K562 (cell line): ENCODE results near the gene C1orf105. TPM values are rescaled to one million over a fixed set of nuclear protein-coding genes. Genes with fewer than 3 reads are reported as not detected.

Experiments
- SAFB ChIP-seq: fragments of 200-400 bp; formaldehyde crosslinking; IDR thresholded peaks from 2 replicates; pipeline ENCODE4 v1.6.1; 2017; ENCODE audit warnings: low read depth, low read length, borderline replicate concordance
- SIN3A ChIP-seq, 2 experiments: fragments of 150-350 bp in 1 of 2; IDR thresholded peaks; 2 replicates each; pipeline ENCODE4 v1.6.1; 2011 to 2016; ENCODE audit warnings: borderline replicate concordance in 2 of 2, low read depth in 2 of 2, low read length in 2 of 2, mild to moderate bottlenecking in 2 of 2, moderate library complexity in 2 of 2; ENCODE audit not compliant: control insufficient read depth in 1 of 2
- ZNF134 ChIP-seq: fragments of 250-450 bp; sonication (Bioruptor Pico); conservative IDR thresholded peaks from 2 replicates; pipeline ENCODE4 v1.4.0; 2020
- ZNF445 ChIP-seq: fragments of 250-450 bp; sonication (Bioruptor Pico); IDR thresholded peaks from 2 replicates; pipeline ENCODE4 v1.4.0; 2020; ENCODE audit warnings: low read depth, mild to moderate bottlenecking, moderate library complexity
- polyA plus RNA-seq, 8 experiments: library from polyadenylated mRNA; depleted of rRNA in 4 of 8; stranded (reverse) in 5 of 8; unstranded in 3 of 8; fragments of >200 nt; fragmentation: Nextera tagmentation in 2 of 8; fragmentation: Illumina TruSeq in 1 of 8; extraction: Ambion mirVana in 2 of 8; extraction: Trizol in 1 of 8; gene quantifications; 2 replicates each; pipeline versions ENCODE4 v1.2.1 to v1.2.3, GENCODE V29; 2011 to 2014; ENCODE audit warnings: inconsistent platforms in 1 of 8, missing spikeins in 1 of 8
- total RNA-seq, 7 experiments: library from RNA; depleted of rRNA in 6 of 7; stranded (reverse); fragments of >200 nt in 6 of 7; fragmentation: Illumina TruSeq in 2 of 7; extraction: Trizol in 2 of 7; gene quantifications; 2 replicates each; pipeline versions ENCODE4 v1.2.1 to v1.2.3, GENCODE V29; 2011 to 2021; ENCODE audit warnings: low replicate concordance in 1 of 7
- TF ChIP-seq, protein P1 (sequence below): fragments of 250-450 bp; sonication (Bioruptor Pico); IDR thresholded peaks from 2 replicates; pipeline ENCODE4 v1.4.0; 2020
- TF ChIP-seq, protein P2 (sequence below): sonication (generic); formaldehyde crosslinking; IDR thresholded peaks from 2 replicates; pipeline ENCODE4 v1.8.0; 2022; ENCODE audit warnings: mild to moderate bottlenecking, missing genetic modification reagents

Gene C1orf105
- total and polyA plus RNA-seq, 9 of the 15 experiments (the other 6 are each of a cell fraction or from before 2014, with no cell fraction given) = 0.08 TPM; not detected in 8

DNA sequence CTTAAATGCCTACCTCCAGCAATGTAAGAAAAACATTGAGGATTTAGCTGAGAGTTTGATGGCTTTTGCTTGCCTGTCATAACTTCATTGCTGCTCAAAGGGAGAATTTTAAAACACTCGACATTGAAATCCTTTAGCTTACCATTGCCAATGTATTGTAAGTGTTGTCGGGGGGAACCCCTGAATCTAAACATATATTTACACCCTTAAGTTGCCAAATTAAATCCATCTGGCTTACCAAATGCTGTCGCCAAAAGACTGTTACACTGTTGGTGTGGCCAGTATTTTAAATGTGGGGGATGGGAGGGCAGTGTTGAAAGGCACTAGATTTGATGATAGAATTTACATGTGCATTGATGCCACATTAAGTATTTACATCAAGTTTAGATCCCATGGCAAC is 24.9 kb upstream of the C1orf105 start (continued):
- TF ChIP-seq, protein P1, sequence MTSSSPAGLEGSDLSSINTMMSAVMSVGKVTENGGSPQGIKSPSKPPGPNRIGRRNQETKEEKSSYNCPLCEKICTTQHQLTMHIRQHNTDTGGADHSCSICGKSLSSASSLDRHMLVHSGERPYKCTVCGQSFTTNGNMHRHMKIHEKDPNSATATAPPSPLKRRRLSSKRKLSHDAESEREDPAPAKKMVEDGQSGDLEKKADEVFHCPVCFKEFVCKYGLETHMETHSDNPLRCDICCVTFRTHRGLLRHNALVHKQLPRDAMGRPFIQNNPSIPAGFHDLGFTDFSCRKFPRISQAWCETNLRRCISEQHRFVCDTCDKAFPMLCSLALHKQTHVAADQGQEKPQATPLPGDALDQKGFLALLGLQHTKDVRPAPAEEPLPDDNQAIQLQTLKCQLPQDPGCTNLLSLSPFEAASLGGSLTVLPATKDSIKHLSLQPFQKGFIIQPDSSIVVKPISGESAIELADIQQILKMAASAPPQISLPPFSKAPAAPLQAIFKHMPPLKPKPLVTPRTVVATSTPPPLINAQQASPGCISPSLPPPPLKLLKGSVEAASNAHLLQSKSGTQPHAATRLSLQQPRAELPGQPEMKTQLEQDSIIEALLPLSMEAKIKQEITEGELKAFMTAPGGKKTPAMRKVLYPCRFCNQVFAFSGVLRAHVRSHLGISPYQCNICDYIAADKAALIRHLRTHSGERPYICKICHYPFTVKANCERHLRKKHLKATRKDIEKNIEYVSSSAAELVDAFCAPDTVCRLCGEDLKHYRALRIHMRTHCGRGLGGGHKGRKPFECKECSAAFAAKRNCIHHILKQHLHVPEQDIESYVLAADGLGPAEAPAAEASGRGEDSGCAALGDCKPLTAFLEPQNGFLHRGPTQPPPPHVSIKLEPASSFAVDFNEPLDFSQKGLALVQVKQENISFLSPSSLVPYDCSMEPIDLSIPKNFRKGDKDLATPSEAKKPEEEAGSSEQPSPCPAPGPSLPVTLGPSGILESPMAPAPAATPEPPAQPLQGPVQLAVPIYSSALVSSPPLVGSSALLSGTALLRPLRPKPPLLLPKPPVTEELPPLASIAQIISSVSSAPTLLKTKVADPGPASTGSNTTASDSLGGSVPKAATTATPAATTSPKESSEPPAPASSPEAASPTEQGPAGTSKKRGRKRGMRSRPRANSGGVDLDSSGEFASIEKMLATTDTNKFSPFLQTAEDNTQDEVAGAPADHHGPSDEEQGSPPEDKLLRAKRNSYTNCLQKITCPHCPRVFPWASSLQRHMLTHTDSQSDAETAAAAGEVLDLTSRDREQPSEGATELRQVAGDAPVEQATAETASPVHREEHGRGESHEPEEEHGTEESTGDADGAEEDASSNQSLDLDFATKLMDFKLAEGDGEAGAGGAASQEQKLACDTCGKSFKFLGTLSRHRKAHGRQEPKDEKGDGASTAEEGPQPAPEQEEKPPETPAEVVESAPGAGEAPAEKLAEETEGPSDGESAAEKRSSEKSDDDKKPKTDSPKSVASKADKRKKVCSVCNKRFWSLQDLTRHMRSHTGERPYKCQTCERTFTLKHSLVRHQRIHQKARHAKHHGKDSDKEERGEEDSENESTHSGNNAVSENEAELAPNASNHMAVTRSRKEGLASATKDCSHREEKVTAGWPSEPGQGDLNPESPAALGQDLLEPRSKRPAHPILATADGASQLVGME (CRISPR knock-in tag) = no peak
- TF ChIP-seq SIN3A (IDR thresholded peaks at IDR 0.05; ENCODE audit: borderline replicate concordance in 2 of 2, control insufficient read depth in 1 of 2, low read depth in 2 of 2, low read length in 2 of 2) (no peak), ZNF134 (CRISPR knock-in tag) (no peak), SAFB (no peak), ZNF445 (CRISPR knock-in tag) (no peak)
- TF ChIP-seq, protein P2, sequence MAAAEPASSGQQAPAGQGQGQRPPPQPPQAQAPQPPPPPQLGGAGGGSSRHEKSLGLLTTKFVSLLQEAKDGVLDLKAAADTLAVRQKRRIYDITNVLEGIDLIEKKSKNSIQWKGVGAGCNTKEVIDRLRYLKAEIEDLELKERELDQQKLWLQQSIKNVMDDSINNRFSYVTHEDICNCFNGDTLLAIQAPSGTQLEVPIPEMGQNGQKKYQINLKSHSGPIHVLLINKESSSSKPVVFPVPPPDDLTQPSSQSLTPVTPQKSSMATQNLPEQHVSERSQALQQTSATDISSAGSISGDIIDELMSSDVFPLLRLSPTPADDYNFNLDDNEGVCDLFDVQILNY (CRISPR knock-in tag) = no peak
